Measurements from ENCODE around the gene KCNIP1. TPM values are rescaled to one million over a fixed set of nuclear protein-coding genes. Genes with fewer than 3 reads are reported as not detected.

KCNIP1 gene
- total RNA-seq, 1 donor from 2014 or later = 12.6 TPM

GRCh38 chr5:170628691-170629565 lies 125.1 kb downstream of the KCNIP1 start:
- no peak for TF ChIP-seq CTCF (IDR thresholded peaks at IDR 0.05)
- Mint-ChIP-seq H3K27me3 (ENCODE audit: unreplicated experiment) (no peaks in the 10 kb centered on the region), H3K27ac (ENCODE audit: unreplicated experiment) (no peak overlapping the region), H3K36me3 (ENCODE audit: unreplicated experiment) (no peaks in the 10 kb centered on the region), H3K4me3 (ENCODE audit: unreplicated experiment) (no peak overlapping the region), H3K9me3 (ENCODE audit: unreplicated experiment) (no peaks in the 10 kb centered on the region), H3K4me1 (ENCODE audit: unreplicated experiment) (peaks cover 26% of the 10 kb centered on the region)
- DNase-seq (ENCODE audit: extremely low spot score, unreplicated experiment) = no peak

DNA sequence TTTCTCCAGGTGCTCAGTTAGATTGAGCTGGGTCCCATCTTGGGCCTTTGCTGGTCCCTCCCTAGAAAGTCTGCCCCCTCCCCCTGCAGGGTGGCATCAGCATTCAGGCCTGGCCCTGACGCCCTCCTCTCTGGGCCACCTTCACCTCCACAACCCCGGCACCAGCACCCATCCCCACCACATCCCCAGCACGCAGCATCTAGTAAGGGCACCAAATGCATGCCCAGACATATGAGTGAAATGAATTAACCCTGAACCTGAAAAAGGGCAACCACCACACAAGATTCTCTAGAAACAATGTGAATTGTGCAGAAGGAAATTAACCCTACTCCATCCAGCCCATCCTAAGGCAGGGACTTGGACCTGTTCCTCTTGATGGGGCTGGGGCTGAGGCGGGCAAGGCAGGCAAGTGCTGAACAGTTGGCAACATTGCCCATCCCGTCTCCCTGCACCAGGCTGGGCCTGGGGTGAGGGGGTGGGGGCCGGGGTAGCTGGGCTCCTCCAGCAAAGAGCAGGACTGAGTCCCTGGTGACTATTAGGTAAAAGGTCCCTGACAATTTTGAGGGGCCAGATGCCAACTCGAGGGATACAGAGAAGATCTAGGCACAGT lies 125.9 kb downstream of the KCNIP1 start:
- no peak overlapping the region for H3K27ac Mint-ChIP-seq (ENCODE audit: unreplicated experiment)
- no peak overlapping the region for H3K4me3 Mint-ChIP-seq (ENCODE audit: unreplicated experiment)
- peaks cover 33% of the 10 kb centered on the region for H3K4me1 Mint-ChIP-seq (ENCODE audit: unreplicated experiment)
- TF ChIP-seq CTCF (IDR thresholded peaks at IDR 0.05) = no peak
- no peak for DNase-seq (ENCODE audit: extremely low spot score, unreplicated experiment)
- no peaks in the 10 kb centered on the region for H3K36me3 Mint-ChIP-seq (ENCODE audit: unreplicated experiment)
- no peaks in the 10 kb centered on the region for H3K9me3 Mint-ChIP-seq (ENCODE audit: unreplicated experiment)
- no peaks in the 10 kb centered on the region for H3K27me3 Mint-ChIP-seq (ENCODE audit: unreplicated experiment)

DNA sequence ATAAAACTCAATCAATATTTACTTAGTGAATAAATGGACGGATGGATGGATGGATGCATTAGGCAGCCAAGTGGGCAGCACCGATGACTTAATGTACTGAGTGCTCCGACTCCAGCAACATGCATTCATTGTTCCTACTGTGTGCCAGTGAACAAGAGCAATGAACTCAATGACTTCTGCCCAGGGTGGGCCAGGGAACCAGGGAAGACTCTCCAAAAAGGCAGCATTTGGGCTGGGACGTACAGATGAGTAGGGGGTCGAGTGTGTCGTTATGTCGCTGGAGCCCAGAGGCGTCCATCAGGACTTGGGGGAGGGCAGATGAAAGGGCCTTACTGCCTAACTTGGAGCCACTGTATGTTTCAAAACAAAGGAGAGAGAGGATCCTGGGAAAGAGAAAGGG lies 126.4 kb downstream of the KCNIP1 start:
- no peak for DNase-seq (ENCODE audit: extremely low spot score, unreplicated experiment)
- no peak for TF ChIP-seq CTCF (IDR thresholded peaks at IDR 0.05)
- H3K4me1 Mint-ChIP-seq (ENCODE audit: unreplicated experiment) = peaks cover 33% of the 10 kb centered on the region

GRCh38 chr5:170630711-170631141 lies 126.9 kb downstream of the KCNIP1 start:
- H3K4me3 Mint-ChIP-seq (ENCODE audit: unreplicated experiment) = no peak overlapping the region
- no peak for TF ChIP-seq CTCF (IDR thresholded peaks at IDR 0.05)
- H3K9me3 Mint-ChIP-seq (ENCODE audit: unreplicated experiment) = no peaks in the 10 kb centered on the region
- H3K4me1 Mint-ChIP-seq (ENCODE audit: unreplicated experiment) = peaks cover 33% of the 10 kb centered on the region
- no peaks in the 10 kb centered on the region for H3K36me3 Mint-ChIP-seq (ENCODE audit: unreplicated experiment)
- H3K27me3 Mint-ChIP-seq (ENCODE audit: unreplicated experiment) = no peaks in the 10 kb centered on the region
- DNase-seq (ENCODE audit: extremely low spot score, unreplicated experiment) = no peak
- H3K27ac Mint-ChIP-seq (ENCODE audit: unreplicated experiment) = no peak overlapping the region

More for the DNA sequence above, 126.4 kb downstream of the KCNIP1 start:
- H3K36me3 Mint-ChIP-seq (ENCODE audit: unreplicated experiment) = no peaks in the 10 kb centered on the region
- H3K27ac Mint-ChIP-seq (ENCODE audit: unreplicated experiment) = no peak overlapping the region
- H3K27me3 Mint-ChIP-seq (ENCODE audit: unreplicated experiment) = no peaks in the 10 kb centered on the region
- no peak overlapping the region for H3K4me3 Mint-ChIP-seq (ENCODE audit: unreplicated experiment)
- H3K9me3 Mint-ChIP-seq (ENCODE audit: unreplicated experiment) = no peaks in the 10 kb centered on the region

All from osteocyte (in vitro differentiated cells).